Hematopoietic multipotent progenitor cell (in vitro differentiated cells): ENCODE measurements around the gene CFAP97D1. TPM values are rescaled to one million over a fixed set of nuclear protein-coding genes. Genes with fewer than 3 reads are reported as not detected.

Experiments
- DNase-seq, 3 donors: peaks; one replicate each; pipeline ENCODE4 v3.0.0-alpha.2; 2011 to 2015; ENCODE audit warnings: low read depth in 2 of 3, low spot score in 2 of 3
- total RNA-seq: library from RNA; depleted of rRNA; stranded (reverse); fragments of >200 nt; gene quantifications from one replicate; pipeline ENCODE4 v1.2.3, GENCODE V29; 2012

Gene CFAP97D1
- total RNA-seq, 1 donor, result under 0.01 TPM

GRCh38 chr17:43767713-43768059 lies 12.5 kb upstream of the CFAP97D1 start:
- DNase-seq, result no peak

- peak in 2 of 3 donors; percentile 51 to 65 for DNase-seq
Observed at GRCh38 chr17:43768382-43768781, 11.9 kb upstream of the CFAP97D1 start.

- DNase-seq, result no peak
Observed at GRCh38 chr17:43768943-43769342, 11.3 kb upstream of the CFAP97D1 start.

GRCh38 chr17:43769426-43769825 lies 10.8 kb upstream of the CFAP97D1 start:
- DNase-seq, result no peak

GRCh38 chr17:43769859-43770258 lies 10.4 kb upstream of the CFAP97D1 start:
- DNase-seq, result no peak

- DNase-seq, result no peak
Observed at GRCh38 chr17:43770957-43771356, 9.3 kb upstream of the CFAP97D1 start.

- no peak for DNase-seq
Observed at GRCh38 chr17:43771463-43771862, 8.8 kb upstream of the CFAP97D1 start.

- DNase-seq, result peak in 2 of 3 donors; percentile 91 to 99
Observed at GRCh38 chr17:43772877-43773648, 7.2 kb upstream of the CFAP97D1 start.

- no peak for DNase-seq
Observed at GRCh38 chr17:43774304-43775250, 5.7 kb upstream of the CFAP97D1 start.

- peak; percentile 41 to 74 (median 71) for DNase-seq
Observed at GRCh38 chr17:43778337-43779144, 1.7 kb upstream of the CFAP97D1 start, which contains the start of gene DUSP3. DUSP3 (minus strand) TSS chr17:43778977; CDS start chr17:43778924, 53 bp downstream.

- peak in 2 of 3 donors; percentile 26 to 72 for DNase-seq
Observed at GRCh38 chr17:43779145-43780125, 800 bp upstream of the CFAP97D1 start.

GRCh38 chr17:43782913-43783680 lies 2.9 kb downstream of the CFAP97D1 start:
- no peak for DNase-seq

- DNase-seq, result no peak
Observed at GRCh38 chr17:43784068-43784467, 3.8 kb downstream of the CFAP97D1 start.

GRCh38 chr17:43784628-43785101 lies 4.4 kb downstream of the CFAP97D1 start:
- no peak for DNase-seq

GRCh38 chr17:43787728-43788127 lies 7.5 kb downstream of the CFAP97D1 start:
- no peak for DNase-seq

- DNase-seq, result no peak
Observed at GRCh38 chr17:43788540-43788939, 8.3 kb downstream of the CFAP97D1 start.

GRCh38 chr17:43789482-43789881 lies 9.2 kb downstream of the CFAP97D1 start:
- DNase-seq, result no peak

GRCh38 chr17:43790311-43790940 lies 10.2 kb downstream of the CFAP97D1 start:
- no peak for DNase-seq
